H9 (cell line): ENCODE measurements around the gene ACSF3. TPM values are rescaled to one million over a fixed set of nuclear protein-coding genes. Genes with fewer than 3 reads are reported as not detected.

Experiments
- DNase-seq: peaks from one replicate; pipeline ENCODE4 v3.0.0-alpha.2; 2017
- H2AFZ ChIP-seq: one replicate; pipeline ENCODE4 v1.6.1; 2013; ENCODE audit warnings: mild to moderate bottlenecking, low read length, control low read depth, moderate library complexity
- H2AK5ac ChIP-seq: 2 replicates; pipeline ENCODE4 v1.6.1; 2013; ENCODE audit warnings: low read length, control low read depth, mixed read lengths; ENCODE audit not compliant: insufficient read length
- H2BK120ac ChIP-seq: one replicate; pipeline ENCODE4 v1.6.1; 2013; ENCODE audit warnings: low read depth, mild to moderate bottlenecking, low read length, control low read depth, inconsistent platforms; ENCODE audit not compliant: poor library complexity, severe bottlenecking
- H2BK12ac ChIP-seq: 2 replicates; pipeline ENCODE4 v1.6.1; 2013; ENCODE audit warnings: low read length, control low read depth, mixed read lengths, low read depth; ENCODE audit not compliant: insufficient read length
- H2BK15ac ChIP-seq: 2 replicates; pipeline ENCODE4 v1.6.1; 2013; ENCODE audit warnings: low read depth, low read length, control low read depth
- H2BK20ac ChIP-seq: one replicate; pipeline ENCODE4 v1.6.1; 2013; ENCODE audit warnings: low read depth, mild to moderate bottlenecking, low read length, control low read depth, inconsistent platforms; ENCODE audit not compliant: poor library complexity, severe bottlenecking
- H2BK5ac ChIP-seq: 2 replicates; pipeline ENCODE4 v1.6.1; 2013; ENCODE audit warnings: low read length, control low read depth, mixed read lengths; ENCODE audit not compliant: insufficient read length
- H3K14ac ChIP-seq: 2 replicates; pipeline ENCODE4 v1.6.1; 2013; ENCODE audit warnings: low read length, control low read depth; ENCODE audit not compliant: insufficient read depth
- H3K18ac ChIP-seq: 2 replicates; pipeline ENCODE4 v1.6.1; 2013; ENCODE audit warnings: low read depth, mild to moderate bottlenecking, mixed read lengths, low read length, control low read depth; ENCODE audit not compliant: insufficient read length
- H3K23ac ChIP-seq: 2 replicates; pipeline ENCODE4 v1.6.1; 2013; ENCODE audit warnings: low read length, control low read depth, mixed read lengths, low read depth; ENCODE audit not compliant: insufficient read length
- H3K23me2 ChIP-seq: 2 replicates; pipeline ENCODE4 v1.6.1; 2013; ENCODE audit warnings: low read depth, mild to moderate bottlenecking, mixed read lengths, low read length, control low read depth; ENCODE audit not compliant: insufficient read length, poor library complexity, severe bottlenecking
- H3K27ac ChIP-seq: 2 replicates; pipeline ENCODE4 v1.5.1; 2013; ENCODE audit warnings: low read length, control low read depth, mixed read lengths, low read depth; ENCODE audit not compliant: insufficient read length
- H3K27me3 ChIP-seq: 2 replicates; pipeline ENCODE4 v1.6.1; 2013; ENCODE audit warnings: low read length, control low read depth, inconsistent platforms; ENCODE audit not compliant: insufficient read depth
- H3K4ac ChIP-seq: 2 replicates; pipeline ENCODE4 v1.6.1; 2013; ENCODE audit warnings: low read depth, mild to moderate bottlenecking, control low read depth, inconsistent platforms, low read length, moderate library complexity
- H3K4me1 ChIP-seq: 2 replicates; pipeline ENCODE4 v1.6.1; 2013; ENCODE audit warnings: low read length, control low read depth, inconsistent platforms; ENCODE audit not compliant: insufficient read depth
- H3K4me2 ChIP-seq: 2 replicates; pipeline ENCODE4 v1.6.1; 2013; ENCODE audit warnings: low read length, control low read depth, mixed read lengths; ENCODE audit not compliant: insufficient read length, insufficient read depth
- H3K56ac ChIP-seq: 2 replicates; pipeline ENCODE4 v1.6.1; 2013; ENCODE audit warnings: low read depth, mild to moderate bottlenecking, mixed read lengths, low read length, control low read depth; ENCODE audit not compliant: insufficient read length
- H3K79me1 ChIP-seq: 2 replicates; pipeline ENCODE4 v1.6.1; 2013; ENCODE audit warnings: low read depth, mild to moderate bottlenecking, moderate library complexity, low read length, control low read depth, inconsistent platforms; ENCODE audit not compliant: insufficient read depth, poor library complexity, severe bottlenecking
- H3K79me2 ChIP-seq: 2 replicates; pipeline ENCODE4 v1.6.1; 2013; ENCODE audit warnings: low read length, control low read depth, inconsistent platforms; ENCODE audit not compliant: insufficient read depth
- H3K9ac ChIP-seq: 2 replicates; pipeline ENCODE4 v1.6.1; 2013; ENCODE audit warnings: low read length, control low read depth, mixed read lengths; ENCODE audit not compliant: insufficient read length; ENCODE audit errors: extremely low read depth
- H3K9me3 ChIP-seq: one replicate; pipeline ENCODE4 v1.6.1; 2013; ENCODE audit warnings: low read depth, low read length, inconsistent platforms; ENCODE audit not compliant: control insufficient read depth
- H3T11ph ChIP-seq: one replicate; pipeline ENCODE4 v1.6.1; 2013; ENCODE audit warnings: mild to moderate bottlenecking, low read length, control low read depth, inconsistent platforms
- H4K20me1 ChIP-seq: one replicate; pipeline ENCODE4 v1.6.1; 2013; ENCODE audit not compliant: control insufficient read depth, insufficient read length, insufficient read depth
- H4K5ac ChIP-seq: 2 replicates; pipeline ENCODE4 v1.6.1; 2013; ENCODE audit warnings: low read depth, mild to moderate bottlenecking, mixed read lengths, low read length, control low read depth; ENCODE audit not compliant: insufficient read length
- H4K8ac ChIP-seq: replicated peaks from 2 replicates; pipeline ENCODE4 v1.6.1; 2013; ENCODE audit warnings: low read length, control low read depth, mixed read lengths, low read depth; ENCODE audit not compliant: insufficient read length
- H4K91ac ChIP-seq: 2 replicates; pipeline ENCODE4 v1.6.1; 2013; ENCODE audit warnings: low read depth, mild to moderate bottlenecking, moderate library complexity, mixed read lengths, low read length, control low read depth; ENCODE audit not compliant: insufficient read length
- H3K27ac Mint-ChIP-seq, 3 experiments: 2 replicates in 2 of 3; 3 replicates in 1 of 3; pipeline ENCODE4 v1.8.0; 2020 to 2021; ENCODE audit warnings: mixed read lengths in 3 of 3, mild to moderate bottlenecking in 1 of 3, moderate library complexity in 1 of 3
- H3K27me3 Mint-ChIP-seq: 2 replicates; pipeline ENCODE4 v1.8.0; 2021; ENCODE audit warnings: low read depth, mild to moderate bottlenecking, moderate library complexity, mixed read lengths
- H3K36me3 Mint-ChIP-seq, 3 experiments: 2 replicates in 2 of 3; 3 replicates in 1 of 3; pipeline ENCODE4 v1.8.0; 2020 to 2021; ENCODE audit warnings: low read depth in 3 of 3, mixed read lengths in 3 of 3; ENCODE audit not compliant: insufficient read depth in 1 of 3
- H3K4me1 Mint-ChIP-seq, 2 experiments: 2 replicates each; pipeline ENCODE4 v1.8.0; 2020; ENCODE audit warnings: mixed read lengths in 2 of 2
- H3K4me3 Mint-ChIP-seq, 2 experiments: 2 replicates in 1 of 2; 3 replicates in 1 of 2; pipeline ENCODE4 v1.8.0; 2020 to 2021; ENCODE audit warnings: mild to moderate bottlenecking in 2 of 2, mixed read lengths in 2 of 2, moderate library complexity in 1 of 2
- H3K9me3 Mint-ChIP-seq, 2 experiments: 2 replicates in 1 of 2; 3 replicates in 1 of 2; pipeline ENCODE4 v1.8.0; 2020; ENCODE audit warnings: mild to moderate bottlenecking in 2 of 2, mixed read lengths in 2 of 2, moderate library complexity in 1 of 2
- CTCF ChIP-seq: fragments of 200-600 bp; sonication (generic); conservative IDR thresholded peaks from 3 replicates; pipeline ENCODE4 v1.8.0; 2021; ENCODE audit warnings: antibody characterized with exemption, mild to moderate bottlenecking
- WGBS: extraction: QIAGEN DNeasy Blood & Tissue Kit; methylation state at CpG from one replicate; pipeline ENCODE4 v1.1.7; 2013; ENCODE audit warnings: missing lambda C conversion rate, low lambda C conversion rate, mixed read lengths; ENCODE audit not compliant: insufficient read length; ENCODE audit errors: extremely low coverage; 5-methylcytosine and 5-hydroxymethylcytosine counted together
- total RNA-seq: library from RNA; stranded (reverse); gene quantifications from 2 replicates; pipeline ENCODE4 v1.2.1, GENCODE V29; 2021

Gene ACSF3
- total RNA-seq, 1 experiment from 2014 or later: 31.3 TPM

DNA sequence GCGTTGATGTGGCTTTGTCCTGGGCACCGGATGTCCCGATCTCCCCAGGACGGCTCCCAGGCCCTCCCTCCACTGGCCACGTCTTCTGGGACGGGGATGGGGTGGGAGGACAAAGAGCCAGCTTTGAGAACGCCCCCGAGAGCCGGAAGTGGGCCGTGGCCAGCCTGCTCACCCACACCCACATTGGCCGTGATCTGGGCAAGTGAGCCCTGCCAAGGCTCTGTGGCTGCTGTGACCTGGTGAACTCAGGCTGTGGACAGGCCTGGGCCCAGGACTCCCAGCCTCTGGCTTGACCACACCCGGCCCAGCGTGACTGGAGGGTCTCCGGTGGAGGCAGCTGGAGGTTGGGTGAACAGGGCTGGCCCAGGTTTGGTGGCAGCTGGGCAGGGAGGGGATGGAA lies 81.2 kb downstream of the ACSF3 start:
- no peaks in the 10 kb centered on the region for H4K20me1 ChIP-seq
- no peaks in the 10 kb centered on the region for H3K27me3 ChIP-seq
- peaks cover 12 to 23% of the 10 kb centered on the region in 2 experiments for H3K4me1 Mint-ChIP-seq
- H2AFZ ChIP-seq: no peak overlapping the region
- no peaks in the 10 kb centered on the region for H3K9me3 Mint-ChIP-seq
- no CpG with 5 or more reads among the region's 14 CpGs for WGBS
- H2BK12ac ChIP-seq: no peak overlapping the region
- H2BK15ac ChIP-seq: no peak overlapping the region
- H3K9me3 ChIP-seq: no peaks in the 10 kb centered on the region
- peak overlapping the region; percentile 25 for H3K18ac ChIP-seq
- DNase-seq: no peak
- H3T11ph ChIP-seq: no peak overlapping the region
- H3K23ac ChIP-seq: no peak overlapping the region
- no peak overlapping the region for H2BK5ac ChIP-seq
- H3K4me1 ChIP-seq: no peaks in the 10 kb centered on the region
- H4K5ac ChIP-seq: no peak overlapping the region
- H3K9ac ChIP-seq: no peak overlapping the region
- TF ChIP-seq CTCF: no peak
- no peak overlapping the region for H3K4me3 Mint-ChIP-seq
- H3K79me2 ChIP-seq: no peaks in the 10 kb centered on the region
- H3K27ac ChIP-seq: no peak overlapping the region
- H3K4ac ChIP-seq: no peak overlapping the region
- no peak overlapping the region for H3K56ac ChIP-seq
- no peaks in the 10 kb centered on the region for H3K36me3 Mint-ChIP-seq
- peaks cover 6% of the 10 kb centered on the region for H3K23me2 ChIP-seq
- H3K79me1 ChIP-seq: no peaks in the 10 kb centered on the region
- no peak overlapping the region for H2AK5ac ChIP-seq
- no peak overlapping the region for H2BK20ac ChIP-seq
- no peak overlapping the region for H3K27ac Mint-ChIP-seq
- H3K27me3 Mint-ChIP-seq: peaks cover 18% of the 10 kb centered on the region
- H4K91ac ChIP-seq: no peak overlapping the region
- H4K8ac ChIP-seq: no peak overlapping the region
- H3K4me2 ChIP-seq: no peak overlapping the region
- H2BK120ac ChIP-seq: no peak overlapping the region
- no peak overlapping the region; the same call in 1 of the 2 replicates for H3K14ac ChIP-seq
